BLaER1 (cell line): ENCODE data around the gene NUCKS1.
A peak's percentile ranks its signal among the peaks of the same experiment; 100 is the strongest.

Source experiments
- H3K27ac ChIP-seq: shearing (Covaris generic); formaldehyde crosslinking; 2 replicates; pipeline ENCODE4 v1.8.1; 2022
- H3K27me3 ChIP-seq: shearing (Covaris generic); formaldehyde crosslinking; 2 replicates; pipeline ENCODE4 v1.8.1; 2022
- H3K36me3 ChIP-seq: shearing (Covaris generic); formaldehyde crosslinking; 2 replicates; pipeline ENCODE4 v1.8.1; 2022
- H3K4me1 ChIP-seq: shearing (Covaris generic); formaldehyde crosslinking; 2 replicates; pipeline ENCODE4 v1.8.1; 2022
- H3K4me2 ChIP-seq: shearing (Covaris generic); formaldehyde crosslinking; 2 replicates; pipeline ENCODE4 v1.8.1; 2022
- H3K4me3 ChIP-seq: shearing (Covaris generic); formaldehyde crosslinking; 2 replicates; pipeline ENCODE4 v1.8.1; 2022
- H3K9ac ChIP-seq: shearing (Covaris generic); formaldehyde crosslinking; 2 replicates; pipeline ENCODE4 v1.8.1; 2022
- H3K9me3 ChIP-seq: shearing (Covaris generic); formaldehyde crosslinking; 2 replicates; pipeline ENCODE4 v1.8.1; 2022
- H4K20me1 ChIP-seq: shearing (Covaris generic); formaldehyde crosslinking; 2 replicates; pipeline ENCODE4 v1.8.1; 2022
- Cebpa-rat ChIP-seq: shearing (Covaris generic); IDR thresholded peaks from 2 replicates; pipeline ENCODE4 v1.8.1; 2022

NUCKS1 gene

DNA sequence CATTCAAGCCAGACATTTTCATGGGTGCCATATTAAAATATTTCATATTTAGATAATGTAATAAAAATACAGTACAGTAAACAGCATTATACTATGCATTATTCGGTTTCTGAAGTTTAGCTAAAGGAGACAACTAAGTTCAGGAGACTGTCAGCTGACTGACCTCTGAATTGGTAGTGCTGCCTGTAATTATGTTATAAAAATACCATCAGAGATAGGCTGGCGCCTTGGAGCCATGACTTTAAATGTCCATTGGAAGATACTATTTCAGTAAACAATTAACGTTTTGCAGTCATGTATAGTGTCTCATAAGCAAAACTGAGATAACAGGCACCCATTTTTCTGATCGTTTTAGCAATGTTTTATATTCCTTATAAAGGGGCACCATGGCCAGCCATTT lies 36.6 kb upstream of the NUCKS1 start:
- no peak overlapping the region for H3K9ac ChIP-seq
- no peak overlapping the region for H3K4me2 ChIP-seq
- H3K27ac ChIP-seq: no peak overlapping the region
- H3K36me3 ChIP-seq: peaks cover 29% of the 10 kb centered on the region
- H3K27me3 ChIP-seq: no peaks in the 10 kb centered on the region
- H4K20me1 ChIP-seq: no peaks in the 10 kb centered on the region
- no peak overlapping the region for H3K4me3 ChIP-seq
- TF ChIP-seq Cebpa-rat: no peak
- H3K4me1 ChIP-seq: peaks cover 17% of the 10 kb centered on the region
- no peaks in the 10 kb centered on the region for H3K9me3 ChIP-seq

DNA sequence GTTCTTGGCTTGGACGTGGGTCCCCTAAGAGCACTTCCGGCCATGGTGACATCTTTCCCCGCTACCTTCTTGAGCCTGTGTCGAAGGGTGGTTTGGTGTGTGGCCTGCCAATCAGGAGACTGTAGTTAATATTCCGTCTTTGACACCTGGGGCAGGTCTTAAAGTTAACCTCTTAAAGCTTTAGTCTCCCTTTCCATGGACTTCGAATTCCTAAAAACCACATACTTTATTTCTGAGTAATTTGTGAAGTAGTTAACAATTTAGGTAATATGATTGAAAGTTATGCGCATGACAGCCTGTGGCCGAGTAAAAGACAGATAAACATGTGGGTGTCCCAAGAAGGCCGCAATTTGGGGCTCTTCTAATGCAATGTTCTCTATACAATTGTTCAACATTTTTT lies 35.5 kb upstream of the NUCKS1 start:
- Histone ChIP-seq H3K4me2 (no peak overlapping the region), H3K36me3 (peaks cover 18% of the 10 kb centered on the region), H3K9ac (no peak overlapping the region), H3K9me3 (no peaks in the 10 kb centered on the region), H4K20me1 (no peaks in the 10 kb centered on the region), H3K27me3 (no peaks in the 10 kb centered on the region), H3K27ac (no peak overlapping the region), H3K4me3 (no peak overlapping the region), H3K4me1 (peaks cover 17% of the 10 kb centered on the region)
- TF ChIP-seq Cebpa-rat: no peak

DNA sequence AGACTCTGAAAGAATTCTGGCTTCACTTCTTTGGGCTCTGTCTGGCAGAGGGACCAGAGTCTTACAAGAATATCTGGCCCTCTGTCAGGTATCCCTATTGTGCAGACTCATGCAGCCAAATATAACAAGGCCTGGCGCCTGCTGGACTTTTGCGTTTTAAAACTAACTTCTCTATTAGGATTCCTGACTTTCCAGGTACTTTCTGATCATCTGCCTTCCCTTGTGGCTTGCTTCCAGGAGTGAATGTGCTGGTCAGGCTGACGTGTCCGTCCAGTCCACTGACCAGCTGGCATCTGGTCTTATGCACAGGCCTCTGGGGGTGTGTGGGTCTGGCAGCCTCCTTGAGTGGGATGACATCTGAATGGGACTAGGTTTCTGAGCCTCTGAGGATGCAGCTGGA lies 33.9 kb upstream of the NUCKS1 start:
- Histone ChIP-seq H3K27ac (no peak overlapping the region), H3K4me3 (no peak overlapping the region), H3K4me2 (0 out of 2 replicates have a peak overlapping the region, but pooled peaks have one; percentile 66), H3K9ac (no peak overlapping the region), H4K20me1 (no peaks in the 10 kb centered on the region), H3K36me3 (0 out of 2 replicates have a peak, but pooled peaks cover 2% of the 10 kb centered on the region), H3K27me3 (no peaks in the 10 kb centered on the region), H3K4me1 (peaks cover 17% of the 10 kb centered on the region), H3K9me3 (no peaks in the 10 kb centered on the region)
- TF ChIP-seq Cebpa-rat: no peak

- H3K36me3 ChIP-seq: no peaks in the 10 kb centered on the region
- peak overlapping the region; percentile 66 for H3K4me2 ChIP-seq
- H3K4me3 ChIP-seq: no peak overlapping the region
- no peak overlapping the region for H3K9ac ChIP-seq
- no peaks in the 10 kb centered on the region for H4K20me1 ChIP-seq
- peaks cover 18% of the 10 kb centered on the region for H3K4me1 ChIP-seq
- H3K27ac ChIP-seq: peak overlapping the region; percentile 35; the same call in 1 of the 2 replicates
- no peaks in the 10 kb centered on the region for H3K27me3 ChIP-seq
- H3K9me3 ChIP-seq: no peaks in the 10 kb centered on the region
- TF ChIP-seq Cebpa-rat: no peak
Observed at GRCh38 chr1:205783433-205783795, 33.4 kb upstream of the NUCKS1 start.

DNA sequence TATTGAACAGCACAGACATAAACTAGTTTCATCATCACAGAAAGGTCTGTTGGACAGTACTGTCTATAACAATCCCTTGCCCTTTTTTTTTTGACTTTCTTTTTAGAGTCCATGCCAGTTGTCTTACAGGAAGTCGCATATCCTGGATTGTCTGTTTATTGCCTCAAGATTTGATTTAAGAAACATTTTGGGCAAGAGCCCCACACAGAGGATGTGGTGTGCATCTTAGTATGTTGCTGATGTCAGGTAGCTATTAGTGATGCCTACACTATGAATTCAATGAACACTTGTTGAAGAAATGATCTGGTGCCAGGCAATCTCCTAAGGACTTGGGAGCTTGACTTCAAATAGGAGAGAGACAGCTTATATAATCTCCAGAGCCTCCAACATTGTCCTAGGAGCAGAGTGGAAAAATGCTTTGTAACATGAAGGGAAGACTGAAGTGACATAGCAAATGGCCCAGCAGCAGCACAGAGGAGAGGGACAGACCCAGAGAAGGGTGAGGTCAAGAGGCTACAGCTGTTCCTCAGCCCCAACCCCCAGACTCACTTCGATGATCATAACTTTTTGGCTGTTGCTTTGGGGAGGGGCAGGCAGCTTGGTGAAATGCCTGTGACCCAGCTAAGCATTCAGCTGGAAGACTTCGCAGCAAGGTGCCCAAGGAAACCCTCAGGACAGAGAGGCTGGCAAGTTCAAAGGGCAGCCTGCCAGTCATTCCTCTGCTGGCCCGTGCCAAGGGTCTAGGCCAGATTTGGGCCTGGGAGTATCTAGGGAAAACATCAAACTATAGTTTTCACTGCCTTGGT lies 32.8 kb upstream of the NUCKS1 start:
- H3K9ac ChIP-seq: no peak overlapping the region; the same call in 1 of the 2 replicates
- H3K27me3 ChIP-seq: no peaks in the 10 kb centered on the region
- TF ChIP-seq Cebpa-rat: no peak
- peak overlapping the region; percentile 66 for H3K4me2 ChIP-seq
- H4K20me1 ChIP-seq: no peaks in the 10 kb centered on the region
- no peaks in the 10 kb centered on the region for H3K36me3 ChIP-seq
- H3K4me3 ChIP-seq: no peak overlapping the region
- H3K4me1 ChIP-seq: peaks cover 24% of the 10 kb centered on the region
- no peaks in the 10 kb centered on the region for H3K9me3 ChIP-seq
- peak overlapping the region; percentile 35; the same call in 1 of the 2 replicates for H3K27ac ChIP-seq

DNA sequence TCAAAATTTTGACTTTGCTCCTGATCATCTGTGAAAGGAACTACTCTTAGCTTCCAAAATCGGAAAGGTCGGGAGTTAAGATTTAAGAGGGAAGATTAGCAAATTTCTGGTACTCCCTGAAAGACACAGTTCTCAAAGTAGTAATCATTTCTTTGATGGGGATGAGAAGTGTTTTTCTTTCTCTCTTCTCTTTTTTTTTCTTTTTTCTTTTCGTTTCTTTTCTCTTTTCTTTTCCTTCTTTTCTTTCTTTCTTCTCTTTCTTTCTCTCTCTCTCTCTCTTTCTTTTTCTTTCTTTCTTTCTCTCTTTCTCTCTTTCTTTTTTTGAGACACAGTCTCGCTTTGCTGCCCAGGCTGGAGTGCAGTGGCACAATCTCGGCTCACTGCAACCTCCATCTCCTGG lies 30.4 kb upstream of the NUCKS1 start:
- H3K4me1 ChIP-seq: peaks cover 31% of the 10 kb centered on the region
- H3K27me3 ChIP-seq: no peaks in the 10 kb centered on the region
- H3K4me3 ChIP-seq: no peak overlapping the region
- no peaks in the 10 kb centered on the region for H3K36me3 ChIP-seq
- no peak for TF ChIP-seq Cebpa-rat
- no peak overlapping the region for H3K9ac ChIP-seq
- 0 out of 2 replicates have a peak, but pooled peaks cover 4% of the 10 kb centered on the region for H3K9me3 ChIP-seq
- no peak overlapping the region for H3K27ac ChIP-seq
- no peak overlapping the region for H3K4me2 ChIP-seq
- no peaks in the 10 kb centered on the region for H4K20me1 ChIP-seq

DNA sequence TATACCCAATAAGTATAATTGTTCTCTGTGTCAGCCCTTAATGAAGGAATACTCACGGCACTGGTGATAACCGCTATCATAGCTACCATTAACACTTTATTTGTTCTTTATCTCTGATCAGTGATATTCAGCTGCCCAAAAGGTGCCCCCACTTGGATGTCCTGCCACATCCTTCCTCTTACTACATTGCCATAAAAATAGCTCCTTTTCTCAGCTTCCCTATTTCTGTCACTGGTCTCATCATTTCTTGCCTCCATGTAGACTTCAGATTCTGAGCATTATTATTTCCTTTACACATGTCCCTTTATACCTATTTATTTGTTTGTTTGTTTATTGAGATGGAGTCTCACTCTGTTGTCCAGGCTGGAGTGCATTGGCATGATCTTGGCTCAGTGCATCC lies 28.0 kb upstream of the NUCKS1 start:
- Histone ChIP-seq H3K27me3 (peaks cover 22% of the 10 kb centered on the region), H3K27ac (no peak overlapping the region), H3K9me3 (0 out of 2 replicates have a peak, but pooled peaks cover 4% of the 10 kb centered on the region), H3K4me1 (peaks cover 28% of the 10 kb centered on the region), H3K36me3 (no peaks in the 10 kb centered on the region), H3K9ac (no peak overlapping the region), H3K4me3 (no peak overlapping the region), H3K4me2 (peak overlapping the region; percentile 64), H4K20me1 (no peaks in the 10 kb centered on the region)
- no peak for TF ChIP-seq Cebpa-rat

DNA sequence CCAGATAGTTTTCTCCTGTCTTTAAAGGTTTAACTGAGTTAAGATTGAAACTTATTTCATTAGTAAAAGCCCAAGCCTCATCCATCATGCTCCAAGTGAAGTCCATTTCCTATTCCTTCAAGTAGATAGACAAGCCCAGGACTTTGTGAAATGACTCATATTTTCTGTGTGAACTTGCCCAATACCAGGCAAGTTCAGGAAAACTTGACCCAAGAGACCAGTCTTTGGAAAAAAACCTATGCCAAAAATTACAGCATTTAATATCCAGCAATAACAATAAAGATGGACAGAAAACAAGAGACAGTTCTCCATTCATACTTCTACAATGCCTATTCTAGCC lies 25.7 kb upstream of the NUCKS1 start:
- Histone ChIP-seq H3K4me1 (peaks cover 29% of the 10 kb centered on the region), H4K20me1 (no peaks in the 10 kb centered on the region), H3K4me2 (peak overlapping the region; percentile 98), H3K9ac (no peak overlapping the region), H3K27ac (no peak overlapping the region), H3K9me3 (peaks cover 7% of the 10 kb centered on the region; the same call in 1 of the 2 replicates), H3K36me3 (no peaks in the 10 kb centered on the region), H3K27me3 (peaks cover 32% of the 10 kb centered on the region), H3K4me3 (peak overlapping the region; percentile 81; the same call in 1 of the 2 replicates)
- no peak for TF ChIP-seq Cebpa-rat

- no peak for TF ChIP-seq Cebpa-rat
- Histone ChIP-seq H3K36me3 (peaks cover 3% of the 10 kb centered on the region; the same call in 1 of the 2 replicates), H3K4me3 (peak within 1 kb of the TSS; percentile 81), H3K9me3 (peaks cover 10% of the 10 kb centered on the region; the same call in 1 of the 2 replicates), H3K27me3 (peaks cover 32% of the 10 kb centered on the region), H3K9ac (peak within 1 kb of the TSS; percentile 77), H3K4me2 (peak within 1 kb of the TSS; percentile 98), H4K20me1 (no peaks in the 10 kb centered on the region), H3K4me1 (peaks cover 29% of the 10 kb centered on the region), H3K27ac (peak within 1 kb of the TSS; percentile 46; the same call in 1 of the 2 replicates)
Observed at GRCh38 chr1:205775015-205775716, 25.2 kb upstream of the NUCKS1 start, which contains the start of gene RAB29. TSS of gene RAB29 (minus strand) at chr1:205775482. CDS start at chr1:205774956, 526 bp downstream.
